ENCODE measurements around the gene PASK. TPM values are rescaled to one million over a fixed set of nuclear protein-coding genes. Genes with fewer than 3 reads are reported as not detected.
A peak's percentile ranks its signal among the peaks of the same experiment; 100 is the strongest.

Gene PASK
- polyA plus RNA-seq, 10 donors: 4.1 to 8.3 (median 6.4) TPM

DNA sequence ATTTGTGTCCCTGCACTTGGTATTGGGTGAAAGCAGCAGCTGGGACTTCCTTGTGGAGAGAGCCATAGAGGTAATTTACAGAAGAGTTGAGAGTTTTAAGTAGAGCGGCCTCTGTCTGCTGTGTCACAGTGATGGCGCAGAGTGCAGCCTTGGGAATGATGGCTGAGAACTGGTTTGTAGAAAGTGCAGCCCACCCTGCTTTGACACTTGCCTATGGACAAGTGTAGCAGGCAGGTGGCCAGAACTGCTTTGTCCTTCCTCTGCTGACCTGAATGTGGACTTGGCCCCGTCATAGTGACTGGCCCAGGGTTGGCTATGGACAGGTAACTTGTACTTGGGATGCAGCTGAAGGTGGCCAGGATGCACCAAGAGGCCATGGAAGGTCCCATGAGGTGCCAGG, 32.9 kb upstream of the PASK start:
- no peak for DNase-seq

DNA sequence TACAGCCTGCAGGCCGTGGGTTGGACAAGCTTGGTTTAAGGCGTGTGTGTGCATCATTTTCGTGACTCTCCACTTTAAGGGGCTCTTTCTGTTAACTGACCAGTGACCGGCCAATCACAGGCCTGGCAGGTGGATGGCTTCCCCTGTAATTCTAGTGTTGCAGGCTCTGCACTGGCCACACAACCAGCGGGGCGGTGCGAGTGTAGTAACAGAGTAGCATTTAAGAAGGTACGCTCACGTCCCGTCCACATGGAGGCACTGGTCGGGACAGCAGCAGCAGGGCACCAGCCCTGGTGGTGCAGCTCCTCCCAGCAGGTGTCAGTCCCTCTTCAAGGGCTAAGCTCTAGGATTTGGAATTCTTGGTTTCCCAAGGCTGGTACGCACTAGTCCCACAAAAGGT, 31.2 kb upstream of the PASK start:
- no peak for DNase-seq

DNA sequence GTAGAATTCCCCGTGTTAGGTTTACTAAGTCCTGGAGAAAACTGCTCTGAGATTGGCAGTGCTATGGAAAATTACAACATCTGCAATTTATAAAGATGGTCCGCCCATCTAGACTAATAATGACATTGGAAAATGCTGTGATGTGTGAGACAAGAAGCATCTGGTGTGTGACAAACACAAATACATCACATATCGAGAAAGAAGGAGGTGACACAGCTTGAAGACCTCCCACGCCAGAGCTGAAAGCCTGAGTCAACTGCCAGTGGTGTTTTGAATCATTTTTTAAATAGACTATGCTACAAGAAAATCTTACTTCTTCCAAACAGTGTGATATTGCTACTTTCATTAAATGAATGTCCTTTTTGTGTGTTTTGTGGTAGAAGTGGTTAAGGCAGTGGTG, 30.6 kb upstream of the PASK start:
- no peak for DNase-seq

DNA sequence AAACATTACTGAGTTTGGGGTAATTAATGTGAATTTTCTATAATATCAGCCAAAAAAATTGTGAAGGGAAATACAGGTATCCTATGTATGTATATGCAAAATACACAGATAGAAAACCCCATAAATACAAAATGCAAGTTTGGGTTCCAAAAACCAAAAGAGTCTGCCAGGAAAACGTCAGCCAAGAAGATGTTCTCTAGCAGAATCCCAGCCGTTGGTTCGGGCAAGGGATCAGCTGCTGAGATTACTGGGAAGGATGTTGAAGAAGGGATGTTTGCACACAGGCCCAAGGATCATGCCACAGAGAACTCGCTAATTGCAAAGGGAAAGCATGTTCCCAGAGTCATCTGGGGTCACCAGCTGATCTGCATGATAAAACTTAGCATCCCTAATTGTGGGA, 29.7 kb upstream of the PASK start:
- DNase-seq: no peak

DNA sequence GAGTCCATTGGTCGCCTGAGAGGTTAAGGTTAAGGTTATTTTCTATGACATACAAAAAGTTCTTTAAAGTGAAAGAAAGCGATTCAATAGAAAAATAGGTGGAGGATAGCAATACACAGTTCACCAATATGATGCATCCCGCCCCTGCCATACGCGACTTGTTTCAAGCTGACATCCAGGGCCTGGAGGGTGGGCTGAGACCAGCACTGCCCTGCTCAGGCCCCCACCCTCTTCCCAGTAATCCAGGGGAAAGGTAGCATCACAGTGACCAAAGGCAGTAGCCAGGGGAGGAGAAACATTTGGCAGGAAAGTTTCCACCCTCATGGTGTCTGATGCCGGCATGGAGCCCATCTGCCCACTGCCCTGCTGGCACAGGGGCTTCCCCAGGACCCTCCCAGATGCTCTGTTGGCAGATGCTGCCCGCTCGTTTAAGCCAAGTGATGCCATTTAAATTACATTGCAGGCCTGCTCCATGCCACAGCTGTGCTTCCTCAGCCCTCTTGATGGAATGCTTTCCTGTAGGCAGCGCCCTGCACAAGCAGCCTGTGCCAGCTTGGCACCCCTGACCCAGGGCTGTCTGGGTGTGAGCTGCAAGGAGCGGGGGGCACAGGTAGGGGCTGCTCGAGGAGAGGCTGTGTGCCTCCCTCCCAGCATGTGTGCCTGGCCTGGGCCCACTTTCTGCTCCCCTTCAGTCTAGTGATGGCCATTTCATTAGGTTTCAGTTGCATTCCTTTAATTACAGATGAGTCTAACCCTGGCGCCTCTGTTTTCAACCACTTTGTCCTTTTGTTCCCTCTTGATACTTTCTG, 28.5 kb upstream of the PASK start:
- DNase-seq: peak; percentile 12 to 59 (median 24)

DNA sequence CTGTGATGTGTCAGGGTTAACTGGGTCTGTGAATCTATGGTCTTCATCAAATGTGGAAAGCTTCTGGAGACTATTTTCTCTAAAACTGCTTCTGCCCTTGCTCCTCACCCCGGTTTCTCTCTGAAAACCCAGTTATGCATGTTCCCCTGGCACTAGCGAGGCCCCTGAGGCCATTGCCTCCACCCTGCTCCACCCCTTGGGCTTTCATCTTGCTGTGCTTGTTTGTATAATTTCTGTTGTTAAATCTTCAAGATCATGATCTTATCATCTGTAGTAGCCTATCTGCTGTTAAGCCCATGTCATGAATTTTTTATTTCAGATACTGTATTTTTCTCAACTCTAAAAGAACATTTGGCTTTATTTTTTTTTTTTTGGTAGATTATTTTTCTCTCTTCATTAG, 24.3 kb upstream of the PASK start:
- no peak for DNase-seq

DNA sequence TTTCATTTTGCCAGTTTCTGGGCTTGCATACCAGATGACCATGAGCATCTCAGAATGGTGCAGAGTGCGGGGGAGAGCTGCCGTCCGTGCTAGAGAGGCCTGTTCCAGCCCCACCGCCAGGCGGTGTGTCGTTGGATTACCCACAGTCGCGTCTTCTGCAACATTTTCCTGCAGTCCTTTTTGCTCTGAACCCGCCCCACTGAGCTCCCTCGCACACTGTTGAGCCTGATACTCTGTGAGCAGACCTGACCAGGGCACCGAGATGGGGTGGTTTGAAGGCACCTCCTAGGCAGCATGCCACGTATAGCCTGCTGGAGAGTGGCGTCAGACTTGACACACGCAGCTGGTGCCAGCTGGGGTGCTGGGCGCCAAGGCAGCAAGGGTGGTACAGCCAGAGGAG, 19.1 kb upstream of the PASK start:
- DNase-seq: no peak

DNA sequence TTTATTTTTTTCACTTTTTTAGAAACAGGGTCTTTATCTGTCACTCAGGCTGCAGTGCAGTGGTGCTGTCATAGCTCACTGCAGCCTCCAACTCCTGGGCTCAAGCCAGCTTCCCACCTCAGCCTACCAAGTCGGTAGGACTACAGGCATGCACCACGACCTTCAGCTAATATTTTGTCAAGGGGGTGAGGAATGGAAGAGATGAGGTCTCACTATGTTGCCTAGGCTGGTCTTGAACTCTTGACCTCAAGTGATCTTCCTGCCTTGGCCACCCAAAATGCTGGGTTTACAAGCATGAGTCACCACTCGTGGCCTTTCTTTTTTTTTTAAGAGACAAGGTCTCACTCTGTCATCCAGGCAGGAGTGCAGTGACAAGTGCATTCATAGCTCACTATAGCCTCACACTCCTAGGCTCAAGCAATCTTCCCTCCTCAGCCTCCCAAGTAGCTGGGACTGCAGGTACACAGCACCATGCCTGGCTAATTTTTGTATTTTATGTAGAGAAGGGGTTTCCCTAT, 14.4 kb upstream of the PASK start:
- DNase-seq: no peak

DNA sequence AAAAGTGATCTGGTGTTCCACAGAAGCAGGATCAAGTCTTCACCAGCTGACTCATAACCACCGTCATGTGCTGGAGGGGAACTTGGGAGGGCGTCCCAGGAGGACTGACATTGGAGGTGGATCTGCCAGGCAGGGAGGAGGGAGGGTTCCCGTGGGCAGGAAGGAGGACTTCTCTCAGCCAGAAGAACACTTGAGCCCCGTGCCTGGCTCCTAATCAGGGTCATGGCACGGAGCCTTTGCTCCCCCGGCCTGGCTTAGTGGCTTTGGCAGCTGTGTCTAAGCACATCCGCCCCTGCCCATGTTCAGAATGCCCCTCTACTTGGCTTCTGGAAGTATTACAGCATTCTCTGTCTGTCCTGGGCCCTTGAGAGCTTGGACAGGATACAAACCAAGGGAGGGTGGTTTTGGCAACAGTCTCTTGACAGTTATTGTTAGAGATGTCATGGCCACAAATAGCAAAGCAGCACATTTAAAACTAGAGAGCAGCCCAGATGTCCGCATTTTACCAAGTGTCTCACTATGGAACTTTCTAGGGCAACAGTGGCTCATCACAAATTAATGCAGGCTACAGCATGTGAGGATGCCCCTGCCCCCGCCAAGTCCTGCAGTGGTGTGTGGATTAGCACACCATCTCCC, 12.5 kb upstream of the PASK start:
- peak; percentile 64 to 72 (median 66) for DNase-seq

DNA sequence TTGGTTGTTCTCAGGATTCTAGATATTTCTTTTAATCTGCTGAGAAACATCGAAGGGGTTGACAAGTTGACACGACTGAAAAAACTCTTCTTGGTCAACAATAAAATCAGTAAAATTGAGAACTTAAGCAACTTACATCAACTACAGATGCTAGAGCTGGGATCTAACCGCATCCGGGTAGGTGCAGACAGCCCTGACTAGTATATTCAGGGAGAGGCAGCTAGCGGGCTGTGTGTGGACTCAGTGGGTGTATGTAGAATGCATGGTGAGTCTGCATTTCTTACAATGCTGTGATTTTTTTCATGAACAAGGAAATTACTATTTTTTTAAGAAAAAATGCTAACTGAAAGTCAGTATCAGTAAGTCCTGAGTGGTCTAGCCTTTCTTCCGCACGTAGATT, 11.0 kb upstream of the PASK start:
- no peak for DNase-seq

DNA sequence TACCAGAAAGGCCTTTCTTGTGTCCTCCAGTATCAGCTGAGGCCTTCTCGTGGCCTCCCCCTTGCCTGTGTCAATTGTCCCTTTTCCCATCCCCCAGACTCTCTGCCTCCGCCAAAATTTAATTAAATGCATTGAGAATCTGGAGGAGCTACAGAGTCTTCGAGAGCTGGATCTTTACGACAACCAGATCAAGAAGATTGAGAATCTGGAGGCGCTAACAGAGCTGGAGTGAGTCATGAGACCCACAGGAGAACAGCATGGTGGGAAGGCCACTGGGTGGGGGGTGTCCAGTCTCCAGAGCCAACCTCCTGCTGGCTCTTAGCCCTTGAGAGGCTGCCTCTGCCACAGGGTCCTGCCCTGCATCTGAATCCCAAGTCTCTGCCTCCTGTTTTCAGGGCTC, 9.8 kb upstream of the PASK start:
- DNase-seq: no peak

DNA sequence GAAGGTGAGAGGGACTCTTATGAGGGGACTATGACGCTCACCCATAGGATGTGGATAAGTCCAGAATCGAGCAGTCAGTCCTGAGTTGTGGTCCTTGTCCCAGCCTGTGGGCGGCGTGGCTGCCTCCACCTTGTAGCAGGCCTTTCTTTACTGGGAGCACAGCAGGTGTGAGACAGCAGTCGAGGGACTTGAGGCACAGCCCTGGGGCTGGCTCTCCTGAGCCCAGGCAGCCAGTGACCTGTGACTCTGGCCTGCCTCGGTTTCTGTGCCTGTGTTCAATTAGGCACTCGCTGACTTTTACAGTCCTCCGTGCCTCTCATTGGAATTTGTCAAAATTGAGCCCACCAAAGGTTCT, 9.3 kb upstream of the PASK start:
- DNase-seq: no peak

DNA sequence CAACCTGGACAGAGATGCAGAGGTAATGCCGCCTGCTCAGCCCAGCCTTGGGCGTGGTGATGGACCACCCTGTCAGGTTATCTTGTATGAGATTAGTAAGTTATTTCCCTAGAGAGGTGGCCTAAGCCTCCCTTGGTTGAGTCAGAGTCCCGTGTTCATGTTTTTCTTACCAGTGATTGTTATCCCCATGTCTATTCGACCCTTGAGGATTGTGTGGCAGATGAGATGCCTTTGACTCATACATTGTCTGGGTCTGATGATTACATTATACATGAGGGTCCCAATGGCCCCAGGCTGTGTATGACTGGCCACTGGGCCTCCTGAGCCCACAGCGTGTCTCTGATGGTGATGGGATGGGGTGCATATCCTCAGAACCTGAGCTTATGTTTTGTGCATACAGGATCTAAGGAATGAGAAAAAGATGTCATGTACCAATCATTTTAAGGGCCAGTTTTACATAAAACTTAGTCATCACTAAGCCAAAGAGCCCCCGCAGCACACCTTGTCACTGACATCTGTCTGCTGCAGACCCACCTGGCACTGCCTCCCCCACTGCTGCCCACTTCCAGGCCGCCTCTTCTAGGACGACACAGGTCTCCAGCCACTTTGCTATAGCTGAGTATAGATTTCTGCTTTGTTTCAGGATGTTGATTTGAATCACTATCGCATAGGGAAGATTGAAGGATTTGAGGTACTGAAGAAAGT, 8.7 kb upstream of the PASK start:
- DNase-seq: no peak

DNA sequence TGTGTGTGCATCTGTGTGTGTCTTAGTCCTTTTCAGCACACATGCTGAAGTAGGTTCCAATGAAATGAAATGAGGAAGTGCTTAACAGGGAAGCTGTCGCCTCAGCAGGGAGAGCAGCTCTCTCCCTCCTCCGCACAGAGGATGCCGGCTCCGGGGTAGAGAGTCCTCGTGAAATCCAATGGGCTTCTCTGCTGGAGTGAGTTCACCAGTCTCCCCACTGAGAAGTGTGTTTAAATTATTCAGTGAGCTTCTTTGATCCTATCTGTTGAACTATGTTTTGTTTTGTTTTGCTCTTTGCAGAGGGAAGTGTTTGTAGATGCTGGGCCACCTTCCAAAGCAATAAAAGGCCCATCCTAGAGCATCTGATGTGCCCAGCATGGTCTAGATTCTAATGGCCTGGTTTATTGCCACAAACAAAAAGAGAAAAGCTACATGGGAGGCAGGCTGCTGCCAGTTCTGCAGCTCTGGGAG, 7.7 kb upstream of the PASK start:
- DNase-seq: no peak

DNA sequence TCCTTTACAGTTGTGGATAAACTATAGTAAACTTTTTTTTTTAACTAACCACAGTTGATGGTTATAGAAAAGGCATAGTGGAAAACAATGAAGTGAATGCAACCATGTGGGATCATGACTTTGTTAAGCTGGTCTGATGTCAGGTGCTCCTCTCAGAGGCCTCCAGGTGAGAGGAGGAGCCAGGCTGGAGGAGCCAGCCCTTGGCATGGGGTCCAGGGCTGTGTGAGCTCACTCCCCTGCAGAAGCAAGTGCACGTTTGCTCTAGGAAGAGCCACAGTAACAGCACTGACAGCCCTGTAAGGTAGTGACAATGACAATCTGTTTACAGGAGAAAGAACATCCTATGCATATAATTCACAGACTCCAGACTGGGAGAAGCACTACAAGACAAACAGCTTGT, 6.7 kb upstream of the PASK start:
- DNase-seq: no peak

DNA sequence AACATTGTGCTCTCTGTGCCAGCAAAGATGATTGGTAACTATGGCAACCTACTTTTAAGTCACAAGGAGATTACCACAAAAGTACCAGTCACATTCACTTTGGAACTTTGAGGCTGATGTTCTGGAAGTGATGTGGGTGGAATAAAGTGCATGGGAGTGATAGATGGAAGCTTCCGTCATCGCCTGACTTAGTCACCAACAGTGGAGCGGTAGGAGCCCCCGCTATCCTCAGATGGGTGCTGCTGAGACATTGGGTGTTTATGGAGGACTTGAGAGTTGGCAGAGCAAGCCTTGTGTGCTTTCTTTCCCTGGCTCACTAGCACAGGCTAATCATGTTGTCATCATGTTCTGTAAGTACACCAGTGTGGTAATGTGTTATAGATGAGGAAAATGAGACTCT, 5.6 kb upstream of the PASK start:
- DNase-seq: peak in 1 of 3 donors; percentile 23

DNA sequence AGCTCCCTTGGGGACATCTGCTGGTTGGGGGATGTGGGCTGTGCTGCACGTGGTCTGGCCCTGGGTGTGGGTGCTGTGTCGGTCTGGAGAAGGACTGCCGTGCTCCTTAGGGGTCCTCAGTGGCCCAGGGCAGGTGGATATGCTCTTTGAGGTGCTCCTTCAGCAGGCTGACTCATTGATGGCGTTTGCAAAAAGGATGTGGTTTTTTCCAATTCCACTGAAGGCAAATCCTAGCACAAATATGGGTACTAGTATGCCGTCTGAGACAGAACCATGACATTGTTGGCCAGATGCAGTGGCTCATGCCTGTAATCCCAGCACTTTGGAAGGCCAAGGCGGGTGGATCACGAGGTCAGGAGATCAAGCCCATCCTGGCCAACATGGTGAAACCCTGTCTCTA, 4.3 kb upstream of the PASK start:
- DNase-seq: no peak

DNA sequence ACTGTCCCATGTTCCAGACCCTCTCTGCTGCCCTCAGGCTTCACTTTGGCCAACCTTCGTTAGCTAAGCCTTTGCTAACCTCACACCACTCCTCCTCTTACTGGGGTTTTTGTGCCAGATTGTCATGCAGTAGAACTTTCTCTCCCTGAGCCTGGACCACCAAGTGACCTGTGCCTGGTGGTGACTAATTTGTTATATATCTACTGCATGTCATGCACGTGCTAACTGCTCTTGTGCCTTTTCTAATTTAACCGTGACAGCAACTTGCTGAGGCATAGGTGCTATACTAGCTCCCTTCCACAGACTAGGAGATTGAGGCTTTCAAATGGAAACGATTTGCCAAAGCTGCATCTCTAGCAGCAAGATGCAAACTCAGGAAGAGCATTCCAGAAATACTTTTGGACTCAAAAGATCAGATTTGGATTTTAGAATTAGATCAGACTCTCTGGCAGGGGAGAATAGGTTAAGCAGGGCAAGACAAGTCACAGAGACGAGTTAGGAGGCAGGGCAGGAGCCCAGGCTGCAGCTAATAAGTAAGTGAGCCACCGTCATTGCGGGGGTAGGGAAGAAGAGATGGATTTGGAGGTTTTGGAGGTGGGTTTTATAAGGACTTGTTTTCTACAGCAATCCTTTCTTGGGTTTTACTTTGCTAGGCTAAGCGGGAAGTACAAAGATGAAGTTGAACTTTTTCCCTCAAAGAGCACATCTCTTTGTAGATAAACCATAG, 2.8 kb upstream of the PASK start:
- DNase-seq: no peak

DNA sequence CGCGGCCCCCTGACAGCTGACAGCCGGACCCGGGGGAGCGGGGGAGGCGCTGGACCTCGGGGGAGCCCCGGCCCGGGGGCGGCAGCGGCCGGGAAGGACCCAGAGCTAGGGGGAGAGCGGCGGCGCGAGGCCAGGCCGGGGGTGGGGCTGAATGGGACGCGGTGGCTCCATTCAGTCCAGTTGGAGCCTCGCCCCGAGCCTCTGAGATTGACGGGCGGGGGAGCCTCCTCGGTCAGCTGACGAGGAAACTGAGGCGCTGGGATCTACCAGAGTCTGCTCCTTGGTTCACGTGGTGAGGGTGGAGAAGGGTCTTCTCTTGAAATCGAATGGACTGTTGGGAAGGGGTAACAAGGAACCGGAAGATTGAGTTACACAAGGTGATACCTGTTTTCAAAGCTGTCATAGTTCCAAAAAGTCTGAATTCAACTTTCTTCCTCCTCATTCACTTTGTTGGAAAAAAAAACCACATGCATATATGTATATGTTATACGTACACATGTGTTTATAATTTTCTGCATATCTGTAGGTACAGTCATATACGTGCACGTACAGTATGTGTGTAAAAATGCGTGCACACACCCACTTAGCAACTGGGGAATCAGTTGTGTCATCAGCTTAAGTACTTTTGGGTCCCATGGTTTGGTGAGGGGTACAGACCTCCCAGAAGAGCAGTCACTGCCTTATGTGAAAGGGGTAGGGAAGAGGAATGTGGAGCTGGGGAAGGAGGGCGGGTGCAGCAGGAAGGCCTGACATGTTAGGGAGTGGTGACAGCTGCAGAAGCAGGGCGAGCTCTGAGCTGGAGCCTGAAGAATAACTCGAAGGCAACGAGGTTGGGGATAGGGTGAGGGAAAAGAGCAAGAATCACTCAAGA, 1.6 kb upstream of the PASK start:
- DNase-seq: peak in 2 of 3 donors; percentile 19 to 26

DNA sequence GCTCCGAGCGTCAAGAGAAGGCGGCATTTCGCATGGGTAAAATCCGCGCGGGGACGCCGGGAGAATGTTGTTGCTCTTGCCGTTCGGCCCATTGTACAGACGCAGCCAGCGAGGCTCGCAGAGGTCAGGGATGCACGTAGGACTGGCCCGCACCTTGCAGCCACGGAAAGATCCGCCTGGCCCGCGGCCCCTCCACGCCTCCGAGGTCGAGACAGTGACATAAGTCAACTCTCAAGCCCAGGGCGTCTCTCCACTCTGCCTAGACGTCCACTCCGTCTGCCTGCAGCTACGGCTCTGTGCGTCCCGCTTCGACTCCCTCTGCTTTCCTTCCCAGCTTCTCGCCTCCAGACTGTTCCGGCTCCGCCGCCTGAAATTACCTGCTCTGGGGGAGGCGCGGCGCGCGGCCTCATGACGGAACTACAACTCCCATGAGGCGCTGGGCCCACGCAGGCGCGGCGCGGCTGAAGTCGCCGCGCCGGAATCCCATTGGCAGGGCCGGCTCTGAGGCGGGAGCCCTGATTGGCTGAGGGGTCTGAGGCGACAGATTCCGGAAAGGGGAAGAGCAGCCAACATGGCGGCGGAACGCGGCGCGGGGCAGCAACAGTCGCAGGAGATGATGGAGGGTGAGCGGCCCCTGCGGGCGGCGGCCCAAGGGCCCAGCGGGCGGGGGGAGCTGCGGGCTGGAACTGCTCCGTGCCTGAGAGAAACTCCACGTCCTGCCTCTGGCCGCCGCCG, 820 bp upstream of the PASK start, which contains the start of gene PPP1R7:
Gene PPP1R7 (plus strand): TSS at position 543 of the 735 bp plus-strand sequence. CDS start 29 bp downstream, at position 572.
- peak; percentile 95 to 97 (median 95) for DNase-seq

DNA sequence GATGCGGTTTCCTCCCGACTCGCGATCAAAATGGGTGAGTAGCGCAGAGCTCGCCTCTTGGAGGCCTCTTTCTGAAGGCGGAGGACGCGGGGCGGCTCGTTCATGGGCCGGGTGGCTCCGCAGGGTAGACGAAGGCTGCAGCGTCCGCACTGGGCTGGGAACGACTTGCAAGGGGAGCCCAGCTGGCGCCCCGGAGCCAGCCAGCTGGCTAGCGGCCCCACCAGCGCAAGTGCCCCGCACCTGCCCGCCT, 328 bp upstream of the PASK start:
- DNase-seq: no peak

All from muscle of back (tissue), 11 donors.